Panc1 (cell line): ENCODE data around the gene ABCC3.

Experiments
- TF ChIP-seq, protein P1 (sequence below): fragments of 450-650 bp; IDR thresholded peaks from 2 replicates; pipeline ENCODE4 v1.5.1; 2017; ENCODE audit warnings: mild to moderate bottlenecking
- TF ChIP-seq, protein P2 (sequence below), 2 experiments: IDR thresholded peaks; 2 replicates each; pipeline ENCODE4 v1.6.1; 2011 to 2012; ENCODE audit warnings: low read depth in 2 of 2, control low read depth in 1 of 2, low read length in 1 of 2, mild to moderate bottlenecking in 1 of 2, moderate library complexity in 1 of 2; ENCODE audit not compliant: insufficient read depth in 1 of 2

DNA sequence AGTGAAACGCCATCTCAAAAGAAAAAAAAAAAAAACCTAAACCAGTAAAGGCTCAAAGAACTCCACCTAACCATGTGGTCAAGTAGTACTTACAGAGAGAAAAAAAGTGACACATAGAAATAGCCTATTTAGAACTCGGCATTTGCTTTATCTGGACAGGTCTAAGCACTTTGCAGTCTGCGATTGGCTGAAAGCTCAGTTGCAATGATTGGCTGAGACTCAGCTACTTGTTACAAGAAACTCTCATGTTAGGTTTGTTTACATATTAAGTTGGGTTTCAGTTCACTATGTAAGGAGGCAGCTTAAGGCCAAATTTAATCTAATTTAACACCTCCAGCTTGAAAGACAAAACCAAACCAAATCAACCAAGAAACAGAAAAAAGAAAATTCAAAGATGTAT is 19.1 kb downstream of the ABCC3 start:
- TF ChIP-seq, protein P1, sequence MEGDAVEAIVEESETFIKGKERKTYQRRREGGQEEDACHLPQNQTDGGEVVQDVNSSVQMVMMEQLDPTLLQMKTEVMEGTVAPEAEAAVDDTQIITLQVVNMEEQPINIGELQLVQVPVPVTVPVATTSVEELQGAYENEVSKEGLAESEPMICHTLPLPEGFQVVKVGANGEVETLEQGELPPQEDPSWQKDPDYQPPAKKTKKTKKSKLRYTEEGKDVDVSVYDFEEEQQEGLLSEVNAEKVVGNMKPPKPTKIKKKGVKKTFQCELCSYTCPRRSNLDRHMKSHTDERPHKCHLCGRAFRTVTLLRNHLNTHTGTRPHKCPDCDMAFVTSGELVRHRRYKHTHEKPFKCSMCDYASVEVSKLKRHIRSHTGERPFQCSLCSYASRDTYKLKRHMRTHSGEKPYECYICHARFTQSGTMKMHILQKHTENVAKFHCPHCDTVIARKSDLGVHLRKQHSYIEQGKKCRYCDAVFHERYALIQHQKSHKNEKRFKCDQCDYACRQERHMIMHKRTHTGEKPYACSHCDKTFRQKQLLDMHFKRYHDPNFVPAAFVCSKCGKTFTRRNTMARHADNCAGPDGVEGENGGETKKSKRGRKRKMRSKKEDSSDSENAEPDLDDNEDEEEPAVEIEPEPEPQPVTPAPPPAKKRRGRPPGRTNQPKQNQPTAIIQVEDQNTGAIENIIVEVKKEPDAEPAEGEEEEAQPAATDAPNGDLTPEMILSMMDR, result no peak
- TF ChIP-seq, protein P2, sequence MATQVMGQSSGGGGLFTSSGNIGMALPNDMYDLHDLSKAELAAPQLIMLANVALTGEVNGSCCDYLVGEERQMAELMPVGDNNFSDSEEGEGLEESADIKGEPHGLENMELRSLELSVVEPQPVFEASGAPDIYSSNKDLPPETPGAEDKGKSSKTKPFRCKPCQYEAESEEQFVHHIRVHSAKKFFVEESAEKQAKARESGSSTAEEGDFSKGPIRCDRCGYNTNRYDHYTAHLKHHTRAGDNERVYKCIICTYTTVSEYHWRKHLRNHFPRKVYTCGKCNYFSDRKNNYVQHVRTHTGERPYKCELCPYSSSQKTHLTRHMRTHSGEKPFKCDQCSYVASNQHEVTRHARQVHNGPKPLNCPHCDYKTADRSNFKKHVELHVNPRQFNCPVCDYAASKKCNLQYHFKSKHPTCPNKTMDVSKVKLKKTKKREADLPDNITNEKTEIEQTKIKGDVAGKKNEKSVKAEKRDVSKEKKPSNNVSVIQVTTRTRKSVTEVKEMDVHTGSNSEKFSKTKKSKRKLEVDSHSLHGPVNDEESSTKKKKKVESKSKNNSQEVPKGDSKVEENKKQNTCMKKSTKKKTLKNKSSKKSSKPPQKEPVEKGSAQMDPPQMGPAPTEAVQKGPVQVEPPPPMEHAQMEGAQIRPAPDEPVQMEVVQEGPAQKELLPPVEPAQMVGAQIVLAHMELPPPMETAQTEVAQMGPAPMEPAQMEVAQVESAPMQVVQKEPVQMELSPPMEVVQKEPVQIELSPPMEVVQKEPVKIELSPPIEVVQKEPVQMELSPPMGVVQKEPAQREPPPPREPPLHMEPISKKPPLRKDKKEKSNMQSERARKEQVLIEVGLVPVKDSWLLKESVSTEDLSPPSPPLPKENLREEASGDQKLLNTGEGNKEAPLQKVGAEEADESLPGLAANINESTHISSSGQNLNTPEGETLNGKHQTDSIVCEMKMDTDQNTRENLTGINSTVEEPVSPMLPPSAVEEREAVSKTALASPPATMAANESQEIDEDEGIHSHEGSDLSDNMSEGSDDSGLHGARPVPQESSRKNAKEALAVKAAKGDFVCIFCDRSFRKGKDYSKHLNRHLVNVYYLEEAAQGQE (IDR thresholded peaks at IDR 0.05; ENCODE audit: insufficient read depth in 1 of 2, low read depth in 2 of 2, low read length in 1 of 2), result no peak
